Naive thymus-derived CD4-positive, alpha-beta T cell (primary cell): ENCODE results near the gene RABGAP1. TPM values are rescaled to one million over a fixed set of nuclear protein-coding genes. Genes with fewer than 3 reads are reported as not detected.

Experiments used
- ATAC-seq: fragments of 150-1000 bp; cut with Tn5 transposase; 2 replicates; pipeline ENCODE4 v1.10.0; 2021; ENCODE audit warnings: mild to moderate bottlenecking, moderate library complexity
- CTCF ChIA-PET: fragments of 350-600 bp; sonication (Branson Sonifier 250); formaldehyde crosslinking; loops from one replicate; lab custom pipeline; 2021; ENCODE audit warnings: antibody characterized with exemption; lab: Charles Lee
- POLR2A ChIA-PET: fragments of 350-600 bp; sonication (Branson Sonifier 250); formaldehyde crosslinking; loops from one replicate; lab custom pipeline; 2021; ENCODE audit warnings: antibody characterized with exemption, inconsistent platforms; lab: Charles Lee
- DNase-seq, 9 donors: peaks; one replicate each; pipeline versions ENCODE4 v3.0.0 to v3.0.0-alpha.2; 2020 to 2022; ENCODE audit warnings: mixed read lengths in 1 of 9
- H3K27ac ChIP-seq: one replicate; pipeline ENCODE4 v1.7.0; 2013; ENCODE audit warnings: mild to moderate bottlenecking, low read depth, low read length, moderate library complexity
- H3K27me3 ChIP-seq, 2 donors: one replicate each; pipeline ENCODE4 v1.7.0; 2013; ENCODE audit warnings: low read length in 2 of 2, mild to moderate bottlenecking in 2 of 2, moderate library complexity in 2 of 2; ENCODE audit not compliant: control insufficient read depth in 2 of 2, insufficient read depth in 2 of 2
- H3K36me3 ChIP-seq, 3 experiments: 1 replicate in 2 of 3; 2 replicates in 1 of 3; pipeline ENCODE4 v1.7.0; 2013; ENCODE audit warnings: low read length in 3 of 3, mild to moderate bottlenecking in 3 of 3, moderate library complexity in 1 of 3; ENCODE audit not compliant: insufficient read depth in 3 of 3, control insufficient read depth in 2 of 3
- H3K4me1 ChIP-seq, 2 donors: one replicate each; pipeline ENCODE4 v1.7.0; 2013; ENCODE audit warnings: low read length in 2 of 2, mild to moderate bottlenecking in 2 of 2, moderate library complexity in 1 of 2; ENCODE audit not compliant: control insufficient read depth in 2 of 2, insufficient read depth in 2 of 2
- H3K4me3 ChIP-seq: 2 replicates; pipeline ENCODE4 v1.7.0; 2013; ENCODE audit warnings: mild to moderate bottlenecking, low read length
- H3K9me3 ChIP-seq, 3 experiments: 1 replicate in 2 of 3; 2 replicates in 1 of 3; pipeline ENCODE4 v1.7.0; 2013; ENCODE audit warnings: low read length in 3 of 3; ENCODE audit not compliant: control insufficient read depth in 2 of 3
- H3K27ac Mint-ChIP-seq, 9 donors: one replicate each; pipeline ENCODE4 v1.8.0; 2020 to 2022; ENCODE audit warnings: mixed read lengths in 9 of 9, mild to moderate bottlenecking in 8 of 9, moderate library complexity in 5 of 9, inconsistent platforms in 2 of 9
- H3K27me3 Mint-ChIP-seq, 5 donors: one replicate each; pipeline ENCODE4 v1.8.0; 2021 to 2022; ENCODE audit warnings: mixed read lengths in 5 of 5, mild to moderate bottlenecking in 1 of 5
- H3K36me3 Mint-ChIP-seq, 5 donors: one replicate each; pipeline ENCODE4 v1.8.0; 2020 to 2022; ENCODE audit warnings: mixed read lengths in 5 of 5, mild to moderate bottlenecking in 3 of 5, inconsistent platforms in 1 of 5
- H3K4me1 Mint-ChIP-seq, 7 donors: one replicate each; pipeline ENCODE4 v1.8.0; 2020 to 2022; ENCODE audit warnings: mixed read lengths in 7 of 7, mild to moderate bottlenecking in 3 of 7, inconsistent platforms in 1 of 7
- H3K4me3 Mint-ChIP-seq, 10 donors: one replicate each; pipeline ENCODE4 v1.8.0; 2020 to 2022; ENCODE audit warnings: mild to moderate bottlenecking in 10 of 10, mixed read lengths in 10 of 10, moderate library complexity in 6 of 10, inconsistent platforms in 2 of 10
- H3K9me3 Mint-ChIP-seq, 11 donors: one replicate each; pipeline ENCODE4 v1.8.0; 2020 to 2022; ENCODE audit warnings: mixed read lengths in 11 of 11, mild to moderate bottlenecking in 4 of 11, inconsistent platforms in 1 of 11, moderate library complexity in 1 of 11
- intact Hi-C, 2 donors: fragments of 100-400 bp; cut with micrococcal nuclease; formaldehyde crosslinking; loops; one replicate each; pipeline ENCODE4 v1.15.1; 2023
- polyA plus RNA-seq, 2 donors: library from polyadenylated mRNA; unstranded; fragments of 300-500 nt; fragmentation: Illumina TruSeq; gene quantifications; one replicate each; pipeline ENCODE4 v1.2.3, GENCODE V29; 2021
- total RNA-seq, 6 experiments: library from RNA in 5 of 6; stranded (reverse) in 5 of 6; gene quantifications; 1 replicate in 5 of 6; 2 replicates in 1 of 6; pipeline ENCODE4 v1.2.3 and lab custom pipeline; 2021 to 2026

The RABGAP1 gene
- total and polyA plus RNA-seq, 7 experiments from 2014 or later: 25.5 to 45.7 (median 34.1) TPM

DNA sequence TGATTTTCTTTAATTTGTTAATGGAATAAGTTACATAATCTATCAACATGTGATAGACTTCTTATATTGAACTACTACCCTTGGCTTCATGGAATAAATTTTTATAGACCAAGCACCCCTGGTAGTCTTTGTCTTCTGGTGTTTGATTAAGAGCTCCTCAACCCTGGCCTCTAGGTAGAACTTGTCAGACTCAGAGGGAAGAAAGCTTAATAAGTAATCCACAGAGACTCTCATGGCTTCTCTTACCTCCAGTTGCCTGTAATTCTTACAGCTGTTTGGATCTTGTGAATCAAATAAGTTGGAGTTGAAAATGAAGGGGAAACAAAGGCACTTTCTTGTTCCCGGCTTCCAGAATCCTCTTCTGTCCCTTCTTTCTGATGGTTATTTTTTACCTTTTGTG lies 85.6 kb downstream of the RABGAP1 start:
- Mint-ChIP-seq H3K36me3 (peaks cover 7 to 60% (median 24%) of the 10 kb centered on the region in 5 donors), H3K4me1 (peaks cover 0 to 8% (median 0%) of the 10 kb centered on the region in 7 donors), H3K9me3 (no peaks in the 10 kb centered on the region), H3K27ac (no peak overlapping the region), H3K4me3 (no peak overlapping the region), H3K27me3 (no peaks in the 10 kb centered on the region)
- H3K27me3 ChIP-seq: no peaks in the 10 kb centered on the region
- intact Hi-C loops: loop anchor here in 1 of 2 donors (10.0 kb wide), 1 partner anchor 328 kb away; the partner anchor contains the start of gene CRB2
- peaks cover 0 to 17% (median 0%) of the 10 kb centered on the region in 3 experiments for H3K36me3 ChIP-seq
- POLR2A ChIA-PET: no interaction called here
- DNase-seq (no peak), ATAC-seq (no peak)
- H3K27ac ChIP-seq: no peak overlapping the region
- no peak overlapping the region for H3K4me3 ChIP-seq
- H3K4me1 ChIP-seq: no peaks in the 10 kb centered on the region
- CTCF ChIA-PET: no interaction called here
- H3K9me3 ChIP-seq: no peaks in the 10 kb centered on the region

GRCh38 chr9:123027517-123027916 lies 86.7 kb downstream of the RABGAP1 start:
- H3K27me3 ChIP-seq: no peaks in the 10 kb centered on the region
- H3K4me1 ChIP-seq: no peaks in the 10 kb centered on the region
- no peaks in the 10 kb centered on the region for H3K9me3 ChIP-seq
- intact Hi-C loops: loop anchor here in 1 of 2 donors (10.0 kb wide), 1 partner anchor 327 kb away; the partner anchor contains the start of gene CRB2
- ATAC-seq (no peak), DNase-seq (no peak)
- H3K9me3 Mint-ChIP-seq: no peaks in the 10 kb centered on the region
- no peak overlapping the region for H3K4me3 Mint-ChIP-seq
- H3K27ac ChIP-seq: no peak overlapping the region
- CTCF ChIA-PET: no interaction called here
- H3K36me3 Mint-ChIP-seq: peaks cover 4 to 59% (median 19%) of the 10 kb centered on the region in 5 donors
- no peaks in the 10 kb centered on the region for H3K27me3 Mint-ChIP-seq
- H3K4me1 Mint-ChIP-seq: peaks cover 0 to 8% (median 2%) of the 10 kb centered on the region in 7 donors
- POLR2A ChIA-PET: no interaction called here
- H3K4me3 ChIP-seq: no peak overlapping the region
- no peak overlapping the region for H3K27ac Mint-ChIP-seq
- peaks cover 0 to 17% (median 0%) of the 10 kb centered on the region in 3 experiments for H3K36me3 ChIP-seq

GRCh38 chr9:123028136-123028535 lies 87.3 kb downstream of the RABGAP1 start:
- no peaks in the 10 kb centered on the region for H3K4me1 ChIP-seq
- ATAC-seq (no peak), DNase-seq (no peak)
- Mint-ChIP-seq H3K9me3 (no peaks in the 10 kb centered on the region), H3K27me3 (no peaks in the 10 kb centered on the region), H3K27ac (no peak overlapping the region), H3K4me1 (peaks cover 0 to 10% (median 6%) of the 10 kb centered on the region in 7 donors), H3K36me3 (peaks cover 4 to 58% (median 14%) of the 10 kb centered on the region in 5 donors), H3K4me3 (no peak overlapping the region)
- POLR2A ChIA-PET: no interaction called here
- H3K27ac ChIP-seq: no peak overlapping the region
- no peak overlapping the region for H3K4me3 ChIP-seq
- H3K9me3 ChIP-seq: no peaks in the 10 kb centered on the region
- H3K36me3 ChIP-seq: peaks cover 0 to 13% (median 0%) of the 10 kb centered on the region in 3 experiments
- intact Hi-C loops: loop anchor here in 1 of 2 donors (10.0 kb wide), 1 partner anchor 327 kb away; the partner anchor contains the start of gene CRB2
- CTCF ChIA-PET: no interaction called here
- H3K27me3 ChIP-seq: no peaks in the 10 kb centered on the region

DNA sequence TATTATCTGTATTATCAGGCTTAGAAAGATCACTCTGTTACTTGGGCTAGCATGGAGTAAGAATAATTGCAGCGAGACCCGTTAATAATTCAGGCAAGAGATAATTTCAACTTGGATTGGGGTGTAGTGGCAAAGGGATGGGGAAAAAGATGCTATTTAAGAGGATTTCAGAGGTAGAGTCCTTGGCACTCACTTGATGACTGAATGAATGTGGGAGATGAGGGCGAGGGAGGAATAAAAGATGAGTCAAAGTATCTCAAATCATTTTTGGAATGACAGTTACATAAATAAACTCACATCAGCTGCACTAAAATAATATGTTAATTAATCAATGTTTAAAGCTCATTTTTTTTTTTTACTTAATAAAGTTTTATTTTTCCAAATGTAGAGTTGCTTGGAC lies 88.2 kb downstream of the RABGAP1 start:
- POLR2A ChIA-PET: no interaction called here
- intact Hi-C loops: loop anchor here in 1 of 2 donors (10.0 kb wide), 1 partner anchor 326 kb away; the partner anchor contains the start of gene CRB2
- Mint-ChIP-seq H3K36me3 (peaks cover 9 to 54% (median 14%) of the 10 kb centered on the region in 5 donors), H3K27ac (no peak overlapping the region), H3K27me3 (no peaks in the 10 kb centered on the region), H3K9me3 (no peaks in the 10 kb centered on the region), H3K4me1 (peaks cover 0 to 14% (median 10%) of the 10 kb centered on the region in 7 donors), H3K4me3 (no peak overlapping the region)
- Histone ChIP-seq H3K27ac (no peak overlapping the region), H3K36me3 (peaks cover 0 to 12% (median 0%) of the 10 kb centered on the region in 3 experiments), H3K27me3 (no peaks in the 10 kb centered on the region), H3K4me3 (no peak overlapping the region), H3K4me1 (no peaks in the 10 kb centered on the region), H3K9me3 (no peaks in the 10 kb centered on the region)
- ATAC-seq (no peak), DNase-seq (no peak)
- CTCF ChIA-PET: interaction anchor here (1.0 to 1.1 kb wide), 2 partner anchors 14 to 320 kb away, joined by 3 to 4 read pairs; no protein-coding TSS in a partner anchor

- ATAC-seq (no peak), DNase-seq (no peak)
- Mint-ChIP-seq H3K36me3 (peaks cover 14 to 55% (median 22%) of the 10 kb centered on the region in 5 donors), H3K9me3 (no peaks in the 10 kb centered on the region), H3K27me3 (no peaks in the 10 kb centered on the region), H3K4me3 (no peak overlapping the region), H3K27ac (no peak overlapping the region), H3K4me1 (peaks cover 0 to 15% (median 10%) of the 10 kb centered on the region in 7 donors)
- CTCF ChIA-PET: no interaction called here
- intact Hi-C loops: no loop called here
- no peak overlapping the region for H3K4me3 ChIP-seq
- no peaks in the 10 kb centered on the region for H3K4me1 ChIP-seq
- H3K9me3 ChIP-seq: no peaks in the 10 kb centered on the region
- no peak overlapping the region for H3K27ac ChIP-seq
- no peaks in the 10 kb centered on the region for H3K27me3 ChIP-seq
- POLR2A ChIA-PET: no interaction called here
- H3K36me3 ChIP-seq: peaks cover 0 to 26% (median 0%) of the 10 kb centered on the region in 3 experiments
These were observed 91.1 kb downstream of the RABGAP1 start for GRCh38 chr9:123031963-123032362.

GRCh38 chr9:123033352-123033751 lies 92.5 kb downstream of the RABGAP1 start, which contains the start of gene GPR21:
GPR21 (plus strand) TSS chr9:123033667; CDS start chr9:123034567, 900 bp downstream.
- Histone ChIP-seq H3K9me3 (no peaks in the 10 kb centered on the region), H3K4me3 (no peak within 1 kb of the TSS), H3K27ac (no peak within 1 kb of the TSS), H3K27me3 (no peaks in the 10 kb centered on the region), H3K36me3 (peaks cover 0 to 24% (median 0%) of the 10 kb centered on the region in 3 experiments), H3K4me1 (no peaks in the 10 kb centered on the region)
- peak within 1 kb of the TSS in 1 of 9 donors; percentile 63 for H3K27ac Mint-ChIP-seq
- no peaks in the 10 kb centered on the region for H3K27me3 Mint-ChIP-seq
- DNase-seq (no peak), ATAC-seq (no peak)
- ChIA-PET POLR2A (no interaction called here), CTCF (no interaction called here)
- peaks cover 10 to 46% (median 17%) of the 10 kb centered on the region in 5 donors for H3K36me3 Mint-ChIP-seq
- peaks cover 0 to 20% (median 12%) of the 10 kb centered on the region in 7 donors for H3K4me1 Mint-ChIP-seq
- no peaks in the 10 kb centered on the region for H3K9me3 Mint-ChIP-seq
- no peak within 1 kb of the TSS for H3K4me3 Mint-ChIP-seq
- intact Hi-C loops: no loop called here
